GM19324 (cell line): ENCODE results near the gene HDAC7.
"Not testable (repeated sequence)": the region's sequence is repeated elsewhere in the genome, so short reads cannot be mapped to it uniquely, and the experiment has no call there.

ENCODE experiments used
- ATAC-seq: cut with Tn5 transposase; IDR thresholded peaks from one replicate; pipeline ENCODE4 v1.9.1; 2021; ENCODE audit warnings: mild to moderate bottlenecking, moderate library complexity; ENCODE audit not compliant: unreplicated experiment, low FRiP score

Gene HDAC7

DNA sequence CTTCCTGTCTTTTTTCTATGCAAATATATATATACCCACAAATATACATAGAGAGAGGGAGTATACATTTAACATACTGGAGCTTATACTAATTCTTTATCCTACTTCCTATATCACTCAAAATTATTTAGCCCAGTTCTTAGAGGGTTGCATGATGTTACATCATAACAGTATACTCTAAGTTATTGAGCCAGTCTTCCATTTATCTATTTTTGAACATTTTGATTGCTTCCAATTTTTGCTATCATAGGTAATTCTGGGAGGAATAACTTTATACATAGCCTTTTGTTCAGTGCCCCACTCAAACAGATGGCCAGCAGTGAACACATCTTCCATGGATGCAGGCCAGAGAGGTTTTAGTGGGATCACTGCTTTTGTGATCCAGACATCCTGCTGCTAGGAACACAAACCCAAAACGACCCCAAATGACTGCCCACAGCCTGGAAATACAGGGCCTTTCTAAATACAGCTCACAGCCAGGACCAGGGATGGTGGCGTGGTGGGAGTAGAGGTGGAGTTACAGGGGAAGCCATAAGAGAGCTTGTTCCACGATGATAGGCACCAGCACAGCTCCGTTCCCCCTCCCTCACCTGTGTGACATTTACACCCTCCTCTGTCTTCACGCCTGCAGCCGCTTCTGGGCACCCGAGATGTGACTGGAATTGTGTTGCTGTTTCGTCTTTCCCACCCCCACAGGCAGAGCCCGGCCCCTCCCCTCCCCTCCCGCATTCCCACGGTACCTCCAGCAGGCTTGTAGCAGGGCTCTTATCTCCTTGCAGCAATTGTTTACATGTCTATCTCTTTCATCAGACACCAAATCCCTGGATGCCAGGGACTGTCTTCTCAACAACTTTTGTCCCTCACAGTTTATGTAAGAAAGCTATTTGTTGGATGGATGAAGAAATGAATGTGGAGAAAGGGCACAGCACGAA, 30.7 kb upstream of the HDAC7 start:
- ATAC-seq, result no peak

- no peak for ATAC-seq
These were observed 29.6 kb upstream of the HDAC7 start for GRCh38 chr12:47849261-47849660.

GRCh38 chr12:47848853-47849252, 29.1 kb upstream of the HDAC7 start:
- no peak for ATAC-seq

GRCh38 chr12:47846294-47846996, 26.7 kb upstream of the HDAC7 start:
- no peak for ATAC-seq

GRCh38 chr12:47845081-47845480, 25.4 kb upstream of the HDAC7 start:
- ATAC-seq, result no peak

- no peak for ATAC-seq
These were observed 24.7 kb upstream of the HDAC7 start for GRCh38 chr12:47844264-47845019.

GRCh38 chr12:47843226-47843980, 23.7 kb upstream of the HDAC7 start:
- no peak for ATAC-seq

- not testable (repeated sequence) for ATAC-seq
These were observed 22.8 kb upstream of the HDAC7 start for GRCh38 chr12:47842543-47842942.

DNA sequence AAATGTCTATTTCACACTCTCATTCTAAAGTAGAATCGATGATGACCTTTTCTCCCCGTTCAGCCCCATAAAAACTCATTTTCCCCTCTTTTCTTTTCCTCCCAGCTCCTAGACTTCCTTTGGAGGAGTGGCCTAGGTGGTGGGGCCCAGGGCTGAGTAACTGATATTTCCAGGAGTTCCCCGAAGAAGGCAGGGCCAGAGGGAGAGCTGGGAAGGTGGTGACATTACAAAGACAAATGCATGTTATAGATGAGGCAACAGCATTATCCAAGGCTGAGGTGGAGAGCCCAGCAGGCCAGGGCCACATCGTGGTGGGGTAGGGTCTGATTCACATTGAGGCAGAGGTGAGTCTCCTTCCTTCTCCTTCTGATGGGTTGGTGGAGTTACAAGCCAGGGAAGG, 22.2 kb upstream of the HDAC7 start:
- no peak for ATAC-seq

DNA sequence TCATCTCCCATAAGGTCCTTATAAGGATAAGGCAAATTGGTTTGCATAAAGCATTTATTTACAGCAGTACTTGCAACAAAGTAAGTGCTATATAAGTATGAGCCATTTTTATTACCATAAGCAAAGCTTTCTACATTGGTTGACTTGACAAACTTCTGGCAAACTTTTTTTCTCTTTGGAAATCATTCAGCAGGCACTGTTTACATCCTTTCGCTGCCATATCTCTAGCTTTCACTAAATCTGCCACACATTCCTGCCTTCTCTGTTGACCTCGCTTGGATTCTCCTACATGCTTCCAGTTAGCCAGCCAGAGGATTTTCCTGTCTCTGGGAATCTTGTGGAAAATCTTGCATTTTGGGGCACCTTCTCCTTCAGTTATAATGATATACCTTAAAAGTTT, 21.8 kb upstream of the HDAC7 start:
- no peak for ATAC-seq

GRCh38 chr12:47840571-47840970, 20.9 kb upstream of the HDAC7 start:
- no peak for ATAC-seq

DNA sequence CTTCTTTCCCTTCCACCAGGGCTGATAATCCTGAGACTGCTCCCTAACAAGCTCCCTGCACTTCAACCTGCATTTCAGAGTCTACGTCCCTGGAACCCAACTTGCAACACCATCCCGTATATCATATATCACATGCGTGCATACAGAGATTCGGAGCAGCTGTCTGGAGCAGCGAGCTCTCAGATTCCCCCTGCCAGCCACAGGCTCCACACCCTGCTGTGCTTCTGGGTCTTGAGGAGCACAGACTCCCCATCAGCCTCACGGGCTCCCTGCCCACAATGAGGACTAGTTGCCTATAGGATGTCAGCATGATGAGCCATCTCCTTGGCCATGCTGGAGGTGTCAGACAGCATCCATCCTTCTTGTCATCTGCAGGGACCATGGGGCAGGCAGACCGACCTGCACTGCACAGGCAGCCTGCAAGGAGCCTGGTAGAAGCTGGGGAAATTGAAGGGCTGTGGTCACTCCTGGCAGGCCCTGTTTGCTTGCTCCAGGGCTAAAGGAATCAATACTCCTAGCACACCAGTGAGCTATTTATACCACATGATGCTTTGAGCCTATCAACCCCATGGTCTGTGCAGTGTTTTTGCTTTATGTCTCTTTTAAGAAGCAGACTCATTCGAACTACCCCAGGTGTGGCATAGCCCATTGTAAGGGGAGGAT, 19.6 kb upstream of the HDAC7 start:
- ATAC-seq, result no peak

- ATAC-seq, result no peak
These were observed 18.7 kb upstream of the HDAC7 start for GRCh38 chr12:47838286-47838931.

- ATAC-seq, result no peak
These were observed 17.8 kb upstream of the HDAC7 start for GRCh38 chr12:47837190-47838171.

DNA sequence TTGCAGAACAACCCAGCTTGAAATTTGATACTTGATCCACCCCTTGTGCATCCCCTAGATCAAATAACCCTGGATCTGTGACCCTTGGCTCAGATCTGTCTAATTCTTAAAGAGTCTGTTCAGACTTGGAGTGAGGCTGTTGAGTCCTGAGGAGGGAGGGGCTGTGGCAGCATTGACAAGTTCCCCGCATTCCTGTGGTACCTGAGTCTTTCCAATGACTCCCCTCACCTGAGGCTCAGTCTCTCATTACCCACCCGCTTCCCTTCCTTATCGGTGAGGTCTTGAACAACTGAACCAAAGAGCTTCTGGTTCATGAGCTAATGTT, 16.1 kb upstream of the HDAC7 start:
- no peak for ATAC-seq

GRCh38 chr12:47835006-47835830, 15.5 kb upstream of the HDAC7 start:
- ATAC-seq, result no peak

DNA sequence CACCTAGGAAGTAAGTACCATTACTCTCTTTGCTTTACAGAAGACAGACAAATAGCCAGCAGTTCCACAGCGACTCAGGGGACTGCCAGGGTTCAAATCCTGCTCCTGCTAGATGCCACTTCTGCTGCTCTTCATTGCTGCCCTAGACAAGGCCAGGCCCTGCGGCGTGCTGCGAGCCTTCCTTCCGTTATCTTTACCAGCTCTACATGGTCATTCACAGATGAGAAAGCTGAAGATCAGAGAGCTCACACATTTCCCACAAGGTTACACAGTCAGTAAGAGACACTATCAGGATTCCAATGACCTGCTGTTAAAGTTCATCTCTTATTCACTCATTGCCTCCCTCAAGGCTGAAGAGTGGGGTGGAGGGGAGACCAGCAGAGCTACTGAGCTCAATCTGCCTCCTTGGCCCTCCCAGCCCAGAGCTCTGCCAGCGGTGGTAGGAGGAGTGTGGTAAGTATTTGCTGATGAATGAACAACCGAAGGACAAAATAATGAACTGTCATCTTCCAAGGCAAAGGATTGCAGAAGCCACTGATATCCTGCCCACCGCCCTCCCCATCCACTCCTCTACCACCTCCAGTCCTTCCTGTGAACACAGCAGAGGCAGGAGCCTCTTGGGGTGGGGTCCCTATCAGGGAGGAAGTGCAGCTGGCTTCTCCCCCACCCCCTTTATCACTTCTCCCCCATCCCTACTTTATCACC, 14.6 kb upstream of the HDAC7 start:
- ATAC-seq, result no peak
